Measurements from ENCODE around the gene OPCML. TPM values are rescaled to one million over a fixed set of nuclear protein-coding genes. Genes with fewer than 3 reads are reported as not detected.

Gene OPCML
- polyA plus RNA-seq, 4 donors, result 14.9 to 18.5 (median 15.9) TPM

DNA sequence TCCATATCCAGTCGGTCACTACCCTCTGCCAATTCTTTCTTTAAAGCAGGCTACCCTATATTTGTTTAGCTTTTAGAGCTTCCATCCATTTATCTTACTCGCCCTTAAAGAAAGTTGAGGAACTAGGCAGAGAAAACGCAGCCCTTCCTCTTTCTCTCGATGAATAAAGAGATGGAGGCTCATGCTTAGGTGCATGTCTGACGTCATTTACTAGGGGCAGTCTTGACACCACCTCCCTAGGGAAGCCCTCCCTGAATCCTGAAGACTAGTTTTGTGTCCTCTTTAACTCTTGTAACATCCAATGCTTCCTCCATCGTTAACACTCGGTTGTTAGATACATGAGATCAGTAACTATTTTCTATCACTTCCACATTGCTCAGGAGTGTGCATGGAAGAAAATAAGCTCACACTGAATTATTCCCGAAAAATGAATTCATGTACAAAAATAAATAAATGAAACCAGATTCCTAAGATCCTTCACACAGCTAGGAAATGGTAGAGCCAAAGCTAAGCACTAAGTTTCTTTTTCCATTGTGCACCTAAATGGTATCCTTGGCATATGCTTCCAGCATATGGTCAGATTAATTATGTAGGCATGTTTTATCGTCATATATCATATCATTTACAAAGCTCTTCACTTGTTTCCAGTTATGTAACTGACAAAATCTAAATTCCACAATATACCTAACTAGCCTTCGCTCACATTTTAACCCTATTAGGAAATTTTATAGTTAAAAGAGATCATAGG, 291.2 kb downstream of the OPCML start:
- DNase-seq (ENCODE audit: low read depth in 4 of 4, low spot score in 3 of 4), result no peak

DNA sequence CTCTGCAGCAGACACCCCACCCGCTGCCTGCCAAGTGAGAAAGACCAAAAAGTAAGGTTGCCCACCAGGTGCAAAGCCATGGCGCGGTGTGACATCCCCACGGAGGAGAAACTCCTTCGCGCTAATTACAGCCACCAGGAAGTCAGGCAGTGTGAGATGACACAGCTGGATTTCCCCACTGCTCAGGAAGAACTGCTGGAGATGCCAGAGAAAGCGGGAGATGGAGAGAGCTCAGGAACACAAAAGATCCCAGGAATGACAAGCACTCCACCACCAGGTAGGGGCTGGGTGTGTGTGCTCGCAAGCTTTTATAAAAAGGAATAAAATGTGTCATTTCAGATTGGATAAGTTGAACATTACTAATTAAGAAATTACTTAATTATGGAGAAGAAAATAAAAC, 292.7 kb downstream of the OPCML start:
- DNase-seq (ENCODE audit: low read depth in 4 of 4, low spot score in 3 of 4), result no peak

DNA sequence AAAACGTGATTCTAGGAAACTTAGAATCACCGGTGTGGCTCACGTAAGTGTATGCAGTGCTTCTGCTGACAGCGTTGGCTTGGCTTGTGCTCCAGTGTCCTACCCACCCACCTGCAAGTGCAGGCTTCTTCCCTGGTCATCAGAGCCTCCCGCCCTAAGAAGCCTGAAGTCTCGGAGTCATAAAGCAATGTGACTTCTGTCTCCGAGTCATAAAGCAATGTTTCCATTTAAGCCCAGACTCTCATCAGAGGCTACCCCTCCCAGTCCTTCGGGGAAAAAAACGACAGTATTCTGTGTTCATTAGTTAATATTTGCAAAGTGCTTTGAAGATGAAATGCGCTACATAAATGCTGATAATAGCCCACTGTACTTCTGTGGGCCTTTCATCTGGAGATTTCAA, 293.8 kb downstream of the OPCML start:
- no peak for DNase-seq (ENCODE audit: low read depth in 4 of 4, low spot score in 3 of 4)

DNA sequence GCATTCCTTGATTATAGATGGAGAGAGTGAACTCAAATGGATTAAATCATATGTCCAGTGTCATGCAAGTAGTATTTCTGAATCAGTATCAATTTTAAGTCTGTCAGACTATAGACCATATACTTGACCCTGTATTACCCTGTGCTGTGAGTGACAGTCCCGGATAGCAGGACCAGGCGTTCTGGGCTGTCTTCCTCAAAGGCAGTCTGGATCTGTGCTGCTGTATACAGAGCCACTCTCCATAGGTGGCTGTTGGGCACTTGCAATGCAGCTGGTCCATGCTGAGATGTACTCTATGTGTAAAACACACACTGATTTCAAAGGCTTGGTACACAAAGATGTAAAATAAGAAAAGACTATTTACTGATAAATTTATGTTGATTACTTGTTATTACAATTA, 294.3 kb downstream of the OPCML start:
- no peak for DNase-seq (ENCODE audit: low read depth in 4 of 4, low spot score in 3 of 4)

DNA sequence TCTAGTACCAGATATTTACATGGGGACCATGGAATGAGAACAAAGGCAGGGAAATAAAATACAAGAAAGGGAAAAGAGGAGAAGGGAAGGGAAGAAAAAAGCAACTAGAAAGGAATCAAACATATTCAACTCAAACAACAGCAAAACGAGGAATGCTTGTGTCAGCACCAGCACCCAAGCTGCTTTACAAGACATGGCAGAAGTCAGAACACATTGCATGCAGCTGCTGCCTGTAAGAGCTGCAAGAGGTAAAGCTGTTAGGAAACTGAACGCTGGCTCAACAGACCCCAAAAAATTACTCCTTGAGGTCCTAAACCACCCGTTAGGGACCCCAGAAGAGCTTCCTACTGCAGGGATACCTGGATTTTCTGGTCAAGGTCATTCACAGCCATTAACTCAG, 296.9 kb downstream of the OPCML start:
- no peak for DNase-seq (ENCODE audit: low read depth in 4 of 4, low spot score in 3 of 4)

DNA sequence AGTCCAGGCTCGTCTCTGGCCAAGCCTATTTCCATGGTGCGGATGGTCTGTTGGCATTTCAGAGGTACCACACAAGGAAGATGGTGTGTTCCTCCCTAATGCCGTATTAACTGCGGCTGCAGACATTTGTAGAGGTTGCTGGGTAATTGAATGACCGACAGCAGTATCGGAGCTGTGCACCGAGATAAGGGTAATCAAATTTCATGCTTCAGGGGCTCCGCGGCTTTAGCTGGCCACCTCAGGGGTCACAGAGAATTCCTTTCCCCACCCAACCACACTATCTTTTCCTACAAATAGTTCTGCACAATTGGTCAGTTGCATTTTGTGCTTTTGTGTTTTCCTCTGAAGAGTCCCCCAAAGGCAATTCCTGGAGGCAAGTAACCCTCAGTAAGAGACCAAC, 297.4 kb downstream of the OPCML start:
- DNase-seq (ENCODE audit: low read depth in 4 of 4, low spot score in 3 of 4), result no peak

DNA sequence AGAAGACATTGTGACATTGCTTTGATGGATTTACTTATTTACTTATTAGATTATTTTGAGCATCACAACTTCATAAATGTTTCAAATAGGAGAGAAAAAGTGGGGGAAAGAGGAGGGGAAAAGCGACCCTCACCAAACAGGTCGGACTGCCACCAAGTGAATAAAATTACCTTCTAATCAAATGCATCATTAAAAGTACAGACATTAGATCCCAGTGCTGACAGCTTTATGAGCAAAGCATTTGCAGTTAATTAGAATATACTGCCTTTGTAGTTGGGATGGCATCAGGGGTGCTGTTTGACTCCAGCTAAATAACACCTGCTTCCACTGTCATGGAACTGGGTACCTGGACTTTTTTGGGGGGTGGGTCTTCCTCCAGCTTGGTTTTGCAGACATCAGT, 299.6 kb downstream of the OPCML start:
- DNase-seq (ENCODE audit: low read depth in 4 of 4, low spot score in 3 of 4), result no peak

DNA sequence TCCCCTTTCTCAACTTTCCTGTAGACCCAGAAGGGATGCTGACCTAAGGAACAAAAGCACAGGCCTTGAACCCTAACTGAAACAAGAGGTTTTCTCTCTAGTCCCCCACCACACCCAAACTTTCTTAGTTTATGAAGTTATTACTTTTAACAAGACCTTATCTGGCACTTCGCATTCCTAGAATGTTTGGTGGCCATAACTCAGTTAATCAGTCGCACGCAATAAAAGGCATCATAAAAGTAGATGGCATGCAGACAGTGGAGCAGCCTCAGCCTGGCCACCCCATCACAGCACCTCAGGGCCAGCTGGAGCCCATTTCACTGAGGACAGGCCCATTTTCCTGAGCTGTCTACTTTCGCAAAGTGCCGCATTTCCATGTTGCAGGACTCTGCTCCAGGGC, 301.9 kb downstream of the OPCML start:
- DNase-seq (ENCODE audit: low read depth in 4 of 4, low spot score in 3 of 4), result no peak

DNA sequence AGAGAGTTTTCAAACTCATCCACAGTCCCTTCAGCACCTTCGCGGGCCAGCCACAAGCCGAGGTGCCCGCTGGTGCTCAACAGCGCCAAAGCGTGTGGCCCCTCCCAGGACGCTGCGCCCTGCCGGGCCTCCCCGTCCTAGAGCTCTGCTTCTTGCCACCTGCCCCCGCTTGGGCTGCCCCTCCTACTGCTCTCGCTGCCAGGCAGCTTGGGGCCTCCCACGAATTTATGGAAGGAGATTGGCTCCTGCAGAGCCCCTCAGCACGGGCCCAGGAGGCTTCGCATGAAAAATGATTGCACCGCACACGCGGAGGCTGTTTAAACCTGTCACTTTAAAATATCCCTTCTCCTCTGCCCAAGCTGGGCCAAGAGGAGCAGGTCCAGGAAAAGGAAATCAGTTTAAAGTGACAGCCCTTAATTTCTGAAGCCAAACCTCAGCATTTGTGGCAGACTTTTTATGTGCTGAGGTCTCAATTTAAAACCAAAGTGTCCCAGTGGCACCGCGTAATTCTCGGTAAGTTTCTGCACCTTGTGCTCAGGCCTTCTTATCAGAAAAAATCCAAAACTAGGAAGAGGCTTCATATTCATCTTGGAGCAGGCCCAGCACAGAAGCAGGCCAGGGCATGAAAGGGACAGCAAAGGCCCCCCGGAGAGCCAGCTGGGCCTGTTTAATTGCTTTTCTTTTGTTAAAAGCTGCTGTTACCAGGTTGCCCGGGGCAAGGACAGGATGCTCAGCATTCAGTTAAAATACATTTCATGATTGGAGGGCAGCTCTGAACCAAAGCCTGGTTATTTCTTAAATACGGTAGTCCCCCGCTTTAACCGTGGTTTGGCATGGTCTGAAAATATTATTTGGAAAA, 303.6 kb downstream of the OPCML start:
- peak in 1 of 4 donors; percentile 29 for DNase-seq (ENCODE audit: low read depth in 4 of 4, low spot score in 3 of 4)

DNA sequence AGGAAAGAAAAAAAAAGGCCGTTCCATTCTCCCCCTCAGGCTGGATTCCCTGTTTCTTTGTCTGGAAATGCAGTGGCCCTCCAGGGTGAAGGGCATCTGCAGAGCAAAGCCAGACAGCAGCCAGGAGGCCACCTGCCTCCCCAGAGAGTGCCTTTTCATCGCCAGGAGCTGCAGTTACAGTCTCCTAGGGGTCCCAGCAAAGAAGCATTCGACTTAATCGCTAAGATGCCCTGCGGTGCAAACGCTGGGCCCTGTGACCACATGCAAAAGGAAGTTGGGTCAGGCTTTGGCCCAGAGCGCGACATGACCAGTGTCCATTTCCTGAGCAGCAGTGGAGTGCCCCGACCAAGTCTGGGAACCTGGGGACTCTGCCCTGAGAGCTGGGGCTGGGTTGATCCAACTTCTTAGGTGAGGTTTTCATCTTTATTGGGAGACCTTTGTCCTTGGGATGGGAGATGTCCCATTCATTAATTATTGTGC, 304.6 kb downstream of the OPCML start:
- DNase-seq (ENCODE audit: low read depth in 4 of 4, low spot score in 3 of 4), result no peak

DNA sequence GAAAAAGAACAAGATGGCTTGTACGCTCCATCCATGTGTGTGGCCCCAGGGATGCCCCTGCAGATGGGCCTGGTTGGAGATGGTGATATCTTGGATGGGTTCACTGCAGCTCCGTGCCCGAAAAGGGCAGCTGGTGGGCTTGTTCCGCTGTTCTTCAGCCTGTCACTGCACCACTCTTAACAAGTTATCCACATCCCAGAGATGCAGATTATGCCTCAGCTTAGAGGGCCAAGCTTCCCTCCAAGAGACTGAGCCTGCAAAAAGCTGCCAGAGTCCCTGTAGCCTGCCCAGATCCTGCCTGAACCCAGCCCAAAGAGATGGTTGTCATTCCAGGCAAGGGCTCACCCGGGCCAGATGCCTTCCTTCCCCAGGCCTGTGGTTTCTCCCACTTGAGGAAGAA, 308.0 kb downstream of the OPCML start:
- no peak for DNase-seq (ENCODE audit: low read depth in 4 of 4, low spot score in 3 of 4)

DNA sequence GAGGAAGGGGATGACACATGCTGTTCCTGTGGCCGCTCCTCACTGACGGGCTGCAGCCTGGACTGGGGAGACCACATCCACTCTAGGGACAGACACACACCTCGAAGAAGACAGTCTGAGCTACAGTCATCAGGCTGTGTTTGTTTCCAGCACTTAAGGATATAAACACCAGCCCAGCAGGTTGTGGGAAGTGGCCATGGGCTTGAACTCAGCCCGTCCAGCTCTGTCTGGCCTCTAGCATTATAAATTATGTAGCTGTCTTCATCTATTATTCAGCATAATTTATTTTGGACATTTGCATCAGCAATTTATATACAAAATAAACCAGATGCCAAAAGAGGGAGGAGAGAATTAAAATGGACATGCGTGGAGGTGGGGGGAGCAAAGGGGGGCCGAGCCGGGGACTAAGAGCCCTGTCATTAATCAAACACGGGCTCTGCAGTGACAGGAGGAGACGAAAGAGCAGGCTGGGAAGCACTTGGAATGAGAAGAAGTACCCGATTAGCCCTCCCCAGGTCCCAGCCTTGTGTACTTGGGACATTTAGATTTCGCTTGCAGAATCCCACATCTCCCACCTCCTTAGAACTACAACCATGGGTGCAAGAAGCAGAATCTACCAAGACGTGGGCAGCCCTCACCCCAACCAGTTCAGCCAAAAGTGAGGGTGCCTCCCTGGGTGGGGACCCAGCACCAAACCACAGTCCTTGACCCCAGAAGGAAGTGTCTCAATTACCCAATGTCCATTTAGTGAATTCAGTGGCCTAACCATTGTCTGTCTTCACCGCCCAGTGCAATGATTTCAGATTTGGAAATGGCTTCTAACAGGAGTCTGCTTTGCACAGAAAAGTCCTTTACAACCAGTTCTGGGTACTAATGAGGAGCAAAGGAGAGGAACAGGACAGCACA, 309.6 kb downstream of the OPCML start:
- DNase-seq (ENCODE audit: low read depth in 4 of 4, low spot score in 3 of 4), result no peak

DNA sequence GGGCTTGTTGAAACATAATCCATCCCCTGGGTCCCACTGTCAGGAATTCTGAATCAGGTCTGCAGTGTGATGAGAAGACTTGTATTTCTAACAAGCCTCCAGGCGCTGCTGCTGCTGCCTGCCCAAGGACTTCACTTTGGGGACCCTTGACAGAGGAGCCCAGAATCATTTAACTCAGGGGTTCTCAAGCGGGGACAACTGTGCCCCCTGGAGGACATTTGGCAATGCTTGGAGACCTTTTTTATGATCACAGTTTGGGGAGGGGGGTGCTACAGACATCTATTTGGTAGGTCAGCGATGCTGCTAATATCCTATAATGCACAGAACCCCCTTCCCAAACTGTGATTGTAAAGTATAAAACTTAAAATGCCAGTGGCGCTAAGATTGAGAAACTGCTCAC, 312.8 kb downstream of the OPCML start:
- DNase-seq (ENCODE audit: low read depth in 4 of 4, low spot score in 3 of 4), result no peak

DNA sequence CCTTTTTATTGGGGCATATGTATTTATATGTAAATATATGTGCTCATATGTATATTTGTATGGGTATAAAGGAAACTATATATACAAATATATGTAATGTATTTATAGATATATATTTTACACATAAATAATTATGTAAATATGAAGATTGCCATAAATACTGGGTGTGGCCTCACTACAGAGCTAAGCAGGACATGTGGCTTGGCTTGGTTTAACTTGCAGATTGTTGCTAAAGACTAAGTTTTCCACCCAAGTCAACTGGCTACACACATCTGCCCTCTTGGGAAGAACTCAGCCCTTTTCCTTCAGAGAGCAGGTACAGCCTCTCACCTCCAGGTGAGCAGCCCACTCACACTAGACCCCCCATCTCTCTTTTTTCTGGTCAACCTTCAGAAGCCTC, 315.5 kb downstream of the OPCML start:
- DNase-seq (ENCODE audit: low read depth in 4 of 4, low spot score in 3 of 4), result no peak

DNA sequence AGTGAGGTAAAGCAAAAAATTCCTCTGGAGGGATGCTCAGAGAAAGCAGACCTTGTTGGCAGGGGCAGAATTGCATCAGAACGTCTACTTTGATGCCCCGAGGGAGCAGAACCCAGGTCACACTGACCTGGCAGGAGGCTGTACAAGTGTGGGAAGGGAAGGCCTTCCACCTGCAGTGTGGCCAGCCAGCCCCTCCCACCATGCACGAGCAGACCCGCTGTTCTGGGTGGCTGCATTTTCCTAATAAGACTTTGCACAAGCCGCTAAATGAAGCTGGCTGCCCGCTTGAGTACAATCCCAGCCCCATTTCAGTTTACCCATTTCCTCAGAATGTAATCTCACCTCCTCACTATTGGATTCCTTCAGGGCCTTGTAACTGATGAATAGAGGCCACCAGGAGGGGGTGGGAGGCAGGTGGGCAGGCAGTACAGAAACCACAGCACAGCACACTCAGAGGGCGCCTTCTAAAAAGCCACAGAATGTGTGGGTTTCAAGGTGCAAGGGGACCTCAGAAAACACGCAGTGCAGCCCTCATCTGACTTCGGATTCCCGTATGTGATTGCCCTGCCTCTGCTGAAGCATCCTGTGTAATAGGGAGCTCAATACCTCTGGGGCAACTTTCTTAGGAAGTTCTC, 316.6 kb downstream of the OPCML start:
- no peak for DNase-seq (ENCODE audit: low read depth in 4 of 4, low spot score in 3 of 4)

DNA sequence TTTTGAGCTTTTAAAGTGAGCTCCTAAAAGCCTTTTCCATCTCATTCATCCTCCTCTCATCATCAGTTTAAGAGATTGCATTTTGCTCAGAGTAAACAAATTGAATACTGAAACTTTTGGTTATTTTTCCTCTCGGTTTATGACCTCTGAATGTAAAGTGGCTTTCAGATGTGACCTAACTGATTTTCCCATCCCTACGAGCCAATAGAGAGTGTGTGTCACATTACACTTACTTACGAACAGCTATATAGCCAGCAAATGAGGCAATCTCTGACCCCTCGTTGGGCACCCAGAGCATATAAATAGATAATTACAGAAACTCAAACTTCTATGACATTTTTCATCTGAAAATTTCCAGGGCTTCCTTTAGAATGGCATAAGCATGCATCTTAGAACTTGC, 317.7 kb downstream of the OPCML start:
- no peak for DNase-seq (ENCODE audit: low read depth in 4 of 4, low spot score in 3 of 4)

DNA sequence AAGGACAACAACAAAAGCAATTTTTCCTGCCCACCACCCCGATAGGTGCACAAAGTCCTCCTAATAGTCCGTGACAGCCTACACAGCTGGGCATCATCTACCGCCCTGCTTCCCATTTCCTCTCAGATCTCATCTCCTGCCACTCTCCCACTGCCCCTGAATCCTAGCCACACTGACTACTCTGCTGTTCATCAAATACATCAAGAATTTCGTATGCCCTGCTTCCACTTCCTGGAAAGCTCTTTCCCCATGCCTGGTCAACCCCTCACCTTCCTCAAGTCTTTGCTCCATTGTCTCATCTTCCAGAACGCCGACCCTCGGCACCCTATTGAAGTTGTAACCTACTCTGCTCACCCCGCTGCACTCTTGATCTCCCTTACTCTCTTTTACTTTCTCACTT, 320.1 kb downstream of the OPCML start:
- no peak for DNase-seq (ENCODE audit: low read depth in 4 of 4, low spot score in 3 of 4)

DNA sequence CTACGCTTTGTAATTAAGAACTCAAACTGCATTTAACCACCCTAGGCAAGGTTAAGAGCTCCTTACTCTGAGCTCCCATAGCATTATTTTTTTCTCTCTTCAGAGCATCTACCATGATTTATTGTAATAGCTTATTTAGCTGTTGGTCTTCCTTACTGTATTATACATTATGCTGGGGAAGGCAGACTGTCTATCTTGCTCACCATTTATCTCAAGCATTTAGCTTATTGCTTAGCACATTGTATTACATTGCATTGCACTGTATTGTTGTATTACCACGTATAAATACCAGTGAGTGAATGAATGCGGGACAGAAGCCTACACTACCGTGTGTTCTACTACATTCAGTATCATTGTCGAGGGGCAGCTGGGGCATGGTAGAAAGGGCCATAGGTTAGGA, 324.3 kb downstream of the OPCML start:
- DNase-seq (ENCODE audit: low read depth in 4 of 4, low spot score in 3 of 4), result no peak

DNA sequence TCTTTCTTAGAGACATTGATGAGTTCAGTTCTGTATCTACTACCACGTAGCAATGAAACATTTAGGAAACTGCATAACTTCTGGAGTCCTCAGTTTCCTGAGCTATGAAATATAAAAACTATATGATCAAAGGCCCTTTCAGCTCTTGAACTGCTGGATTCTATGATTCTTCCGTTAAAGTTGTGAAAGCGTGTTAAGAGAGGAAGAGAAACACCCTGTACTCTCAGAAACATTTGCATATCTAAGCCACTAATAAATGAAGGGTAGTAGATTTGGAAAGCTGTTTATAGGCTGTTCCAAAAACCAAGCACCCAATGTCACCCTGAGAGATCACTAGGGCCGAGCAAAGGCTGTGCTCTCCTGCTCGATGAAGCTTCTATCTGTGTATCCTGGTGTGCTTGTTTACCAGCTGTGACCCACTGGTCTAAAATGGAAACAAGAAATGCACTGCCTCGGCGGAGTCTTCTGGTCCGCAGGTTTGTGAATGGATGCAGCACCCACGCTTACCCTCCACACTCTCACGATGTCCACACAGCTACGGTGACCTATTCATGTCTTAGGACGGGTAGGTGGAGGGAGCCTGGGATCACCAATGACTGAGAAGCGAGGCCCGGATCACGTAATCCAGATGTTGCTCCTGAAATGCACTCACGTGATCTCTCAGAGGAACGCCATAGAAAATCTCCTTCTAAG, 325.8 kb downstream of the OPCML start:
- DNase-seq (ENCODE audit: low read depth in 4 of 4, low spot score in 3 of 4), result no peak

DNA sequence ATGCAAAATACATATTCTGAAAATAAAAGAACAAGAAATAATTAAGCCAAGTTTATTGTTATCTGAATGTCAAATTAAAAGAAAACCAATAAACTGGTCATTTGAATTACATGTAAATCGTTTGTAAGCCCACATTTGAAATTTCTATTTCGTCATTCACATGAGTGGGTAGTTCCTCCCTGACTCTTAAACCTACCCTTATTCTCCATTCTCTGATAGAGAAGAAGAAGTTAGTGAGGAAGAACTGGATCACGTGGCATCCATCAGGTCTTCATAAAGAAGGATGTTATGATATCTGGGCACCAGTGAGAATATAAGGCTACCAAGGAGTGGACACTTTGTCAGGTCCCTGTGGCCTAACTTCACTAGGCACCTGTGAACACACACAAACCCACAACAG, 328.1 kb downstream of the OPCML start:
- no peak for DNase-seq (ENCODE audit: low read depth in 4 of 4, low spot score in 3 of 4)
